Left ventricle myocardium inferior (tissue), 1 donor: ENCODE results near the gene ELK3. TPM values are rescaled to one million over a fixed set of nuclear protein-coding genes. Genes with fewer than 3 reads are reported as not detected.

ENCODE experiments used
- DNase-seq: peaks from one replicate; pipeline ENCODE4 v3.0.0-alpha.2; 2020
- H3K27ac ChIP-seq: fragments of 200-600 bp; replicated peaks from 2 replicates; pipeline ENCODE4 v1.8.0; 2021
- H3K27me3 ChIP-seq: fragments of 200-600 bp; 2 replicates; pipeline ENCODE4 v1.8.0; 2021; ENCODE audit warnings: low read depth
- H3K36me3 ChIP-seq: fragments of 200-600 bp; 2 replicates; pipeline ENCODE4 v1.8.0; 2021
- H3K4me1 ChIP-seq: fragments of 200-600 bp; 2 replicates; pipeline ENCODE4 v1.8.0; 2021
- H3K4me3 ChIP-seq: fragments of 200-600 bp; 2 replicates; pipeline ENCODE4 v1.8.0; 2021; ENCODE audit warnings: mild to moderate bottlenecking, moderate library complexity
- H3K9me3 ChIP-seq: fragments of 200-600 bp; replicated peaks from 2 replicates; pipeline ENCODE4 v1.8.0; 2021
- intact Hi-C: fragments of 100-400 bp; cut with micrococcal nuclease; formaldehyde crosslinking; loops from one replicate; pipeline ENCODE4 v1.11.0; 2022
- total RNA-seq: library from RNA; stranded (reverse); fragmentation: NEBNext Ultra II Directional; extraction: Animal tissue kit (Norgen Biotek cat#: 25700); gene quantifications from one replicate; pipeline ENCODE4 v1.2.1, GENCODE V29; 2021
- TF ChIP-seq, protein P1 (sequence below): fragments of 200-600 bp; IDR thresholded peaks from 2 replicates; pipeline ENCODE4 v1.8.0; 2021; ENCODE audit warnings: antibody characterized with exemption, mild to moderate bottlenecking, borderline replicate concordance
- donor health status: DM: no; HTN: yes; CAD: no; lungs with severe emphysema.

The ELK3 gene
- total RNA-seq, 1 donor from 2014 or later, result 17.1 TPM

DNA sequence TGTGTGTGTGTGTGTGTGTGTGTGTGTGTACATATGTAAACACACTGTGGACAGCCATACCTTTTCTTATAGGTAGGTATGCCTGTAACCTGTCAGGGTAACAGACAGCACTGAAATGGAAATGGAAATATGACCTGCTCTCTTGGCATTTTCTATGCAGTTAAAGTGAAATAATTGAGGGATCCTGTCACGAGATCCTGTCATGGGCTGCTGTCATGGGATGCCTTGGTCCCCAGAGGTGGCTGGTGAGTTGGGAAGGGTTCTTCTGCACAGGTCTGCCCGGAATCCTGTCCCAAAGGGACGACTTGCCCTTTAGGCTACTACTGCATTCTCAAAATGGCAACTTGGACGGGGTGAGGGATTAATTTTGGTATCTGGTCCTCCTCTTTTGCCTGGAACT, 47.3 kb downstream of the ELK3 start:
- Histone ChIP-seq H3K27ac (peak overlapping the region; percentile 86), H3K4me1 (peaks cover 85% of the 10 kb centered on the region), H3K4me3 (no peak overlapping the region), H3K9me3 (no peaks in the 10 kb centered on the region), H3K27me3 (no peaks in the 10 kb centered on the region), H3K36me3 (peaks cover 2% of the 10 kb centered on the region)
- intact Hi-C loops, result no loop called here
- no peak for DNase-seq
- TF ChIP-seq, protein P1, sequence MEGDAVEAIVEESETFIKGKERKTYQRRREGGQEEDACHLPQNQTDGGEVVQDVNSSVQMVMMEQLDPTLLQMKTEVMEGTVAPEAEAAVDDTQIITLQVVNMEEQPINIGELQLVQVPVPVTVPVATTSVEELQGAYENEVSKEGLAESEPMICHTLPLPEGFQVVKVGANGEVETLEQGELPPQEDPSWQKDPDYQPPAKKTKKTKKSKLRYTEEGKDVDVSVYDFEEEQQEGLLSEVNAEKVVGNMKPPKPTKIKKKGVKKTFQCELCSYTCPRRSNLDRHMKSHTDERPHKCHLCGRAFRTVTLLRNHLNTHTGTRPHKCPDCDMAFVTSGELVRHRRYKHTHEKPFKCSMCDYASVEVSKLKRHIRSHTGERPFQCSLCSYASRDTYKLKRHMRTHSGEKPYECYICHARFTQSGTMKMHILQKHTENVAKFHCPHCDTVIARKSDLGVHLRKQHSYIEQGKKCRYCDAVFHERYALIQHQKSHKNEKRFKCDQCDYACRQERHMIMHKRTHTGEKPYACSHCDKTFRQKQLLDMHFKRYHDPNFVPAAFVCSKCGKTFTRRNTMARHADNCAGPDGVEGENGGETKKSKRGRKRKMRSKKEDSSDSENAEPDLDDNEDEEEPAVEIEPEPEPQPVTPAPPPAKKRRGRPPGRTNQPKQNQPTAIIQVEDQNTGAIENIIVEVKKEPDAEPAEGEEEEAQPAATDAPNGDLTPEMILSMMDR, result no peak

DNA sequence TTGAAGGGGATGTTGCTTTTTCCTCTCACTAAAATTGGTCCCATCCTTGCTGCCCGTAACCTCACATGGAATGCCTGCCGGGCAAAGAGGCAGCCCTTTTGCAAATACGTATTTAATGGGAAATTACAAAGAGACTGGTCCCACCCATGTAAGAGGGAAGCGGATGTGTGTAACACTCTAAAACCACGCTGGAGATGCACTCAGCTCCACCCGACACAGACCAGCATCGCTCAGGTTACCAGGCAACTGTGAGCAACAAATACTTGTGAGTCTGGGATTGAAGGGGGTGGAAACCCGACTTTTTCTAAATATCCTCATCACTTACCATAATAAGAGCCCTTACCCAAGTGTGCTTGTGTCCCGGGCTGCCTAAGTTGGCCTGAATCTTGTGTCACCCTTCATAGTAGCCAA, 47.7 kb downstream of the ELK3 start:
- Histone ChIP-seq H3K27ac (peak overlapping the region; percentile 86), H3K36me3 (peaks cover 6% of the 10 kb centered on the region), H3K4me1 (peaks cover 81% of the 10 kb centered on the region), H3K9me3 (no peaks in the 10 kb centered on the region), H3K4me3 (no peak overlapping the region), H3K27me3 (no peaks in the 10 kb centered on the region)
- TF ChIP-seq, protein P1, result no peak
- no peak for DNase-seq
- intact Hi-C loops, result no loop called here

- Histone ChIP-seq H3K27me3 (no peaks in the 10 kb centered on the region), H3K9me3 (no peaks in the 10 kb centered on the region), H3K4me1 (peaks cover 79% of the 10 kb centered on the region), H3K27ac (peak overlapping the region; percentile 86), H3K4me3 (no peak overlapping the region), H3K36me3 (peaks cover 14% of the 10 kb centered on the region)
- intact Hi-C loops, result no loop called here
- no peak for DNase-seq
- TF ChIP-seq, protein P1, result no peak
Observed at GRCh38 chr12:96242597-96242996, 48.4 kb downstream of the ELK3 start.

- Histone ChIP-seq H3K27ac (peak overlapping the region; percentile 16), H3K36me3 (peaks cover 26% of the 10 kb centered on the region), H3K27me3 (no peaks in the 10 kb centered on the region), H3K4me3 (no peak overlapping the region), H3K4me1 (peaks cover 79% of the 10 kb centered on the region), H3K9me3 (no peaks in the 10 kb centered on the region)
- TF ChIP-seq, protein P1, result no peak
- intact Hi-C loops, result no loop called here
- DNase-seq, result no peak
Observed at GRCh38 chr12:96244826-96245225, 50.7 kb downstream of the ELK3 start.

GRCh38 chr12:96246926-96247505, 52.8 kb downstream of the ELK3 start:
- H3K27ac ChIP-seq, result no peak overlapping the region
- no peaks in the 10 kb centered on the region for H3K9me3 ChIP-seq
- TF ChIP-seq, protein P1, result no peak
- peaks cover 41% of the 10 kb centered on the region for H3K36me3 ChIP-seq
- H3K4me1 ChIP-seq, result peaks cover 70% of the 10 kb centered on the region
- intact Hi-C loops, result no loop called here
- no peaks in the 10 kb centered on the region for H3K27me3 ChIP-seq
- no peak overlapping the region for H3K4me3 ChIP-seq
- no peak for DNase-seq

- no peaks in the 10 kb centered on the region for H3K27me3 ChIP-seq
- H3K36me3 ChIP-seq, result peaks cover 46% of the 10 kb centered on the region
- TF ChIP-seq, protein P1, result no peak
- no peak overlapping the region for H3K27ac ChIP-seq
- intact Hi-C loops, result no loop called here
- peaks cover 65% of the 10 kb centered on the region for H3K4me1 ChIP-seq
- DNase-seq, result no peak
- H3K9me3 ChIP-seq, result no peaks in the 10 kb centered on the region
- no peak overlapping the region for H3K4me3 ChIP-seq
Observed at GRCh38 chr12:96247563-96247962, 53.4 kb downstream of the ELK3 start.
